HG03025 (cell line): ENCODE results near the gene ACTL8.

Source experiments
- ATAC-seq: cut with Tn5 transposase; IDR thresholded peaks from one replicate; pipeline ENCODE4 v1.9.1; 2021; ENCODE audit warnings: mild to moderate bottlenecking, moderate library complexity; ENCODE audit not compliant: unreplicated experiment, low FRiP score

ACTL8 gene

DNA sequence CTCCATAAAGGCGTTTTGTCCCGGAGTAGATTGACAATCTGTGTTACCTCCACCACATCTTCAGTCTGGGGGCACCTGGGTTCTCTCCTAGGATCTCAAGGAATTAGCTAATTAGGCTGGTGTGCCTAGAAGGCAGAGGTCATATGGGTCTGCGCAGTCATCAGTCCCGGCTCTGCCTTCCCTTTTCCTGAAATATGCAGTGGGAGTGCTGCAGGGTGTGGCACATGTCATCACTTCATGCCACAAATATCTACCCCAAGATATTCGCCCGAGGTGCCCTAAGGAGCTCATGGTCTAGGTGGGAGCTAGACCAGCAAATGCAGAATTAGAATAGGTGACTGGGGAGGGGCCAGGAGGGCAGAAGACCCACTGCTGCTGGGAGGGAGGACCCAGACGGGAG lies 42.9 kb downstream of the ACTL8 start:
- no peak for ATAC-seq

GRCh38 chr1:17798799-17799382 lies 43.8 kb downstream of the ACTL8 start:
- ATAC-seq: no peak

- no peak for ATAC-seq
These were observed 44.5 kb downstream of the ACTL8 start for GRCh38 chr1:17799642-17800041.

GRCh38 chr1:17802164-17802563 lies 47.0 kb downstream of the ACTL8 start:
- no peak for ATAC-seq

GRCh38 chr1:17802945-17803344 lies 47.8 kb downstream of the ACTL8 start:
- no peak for ATAC-seq

DNA sequence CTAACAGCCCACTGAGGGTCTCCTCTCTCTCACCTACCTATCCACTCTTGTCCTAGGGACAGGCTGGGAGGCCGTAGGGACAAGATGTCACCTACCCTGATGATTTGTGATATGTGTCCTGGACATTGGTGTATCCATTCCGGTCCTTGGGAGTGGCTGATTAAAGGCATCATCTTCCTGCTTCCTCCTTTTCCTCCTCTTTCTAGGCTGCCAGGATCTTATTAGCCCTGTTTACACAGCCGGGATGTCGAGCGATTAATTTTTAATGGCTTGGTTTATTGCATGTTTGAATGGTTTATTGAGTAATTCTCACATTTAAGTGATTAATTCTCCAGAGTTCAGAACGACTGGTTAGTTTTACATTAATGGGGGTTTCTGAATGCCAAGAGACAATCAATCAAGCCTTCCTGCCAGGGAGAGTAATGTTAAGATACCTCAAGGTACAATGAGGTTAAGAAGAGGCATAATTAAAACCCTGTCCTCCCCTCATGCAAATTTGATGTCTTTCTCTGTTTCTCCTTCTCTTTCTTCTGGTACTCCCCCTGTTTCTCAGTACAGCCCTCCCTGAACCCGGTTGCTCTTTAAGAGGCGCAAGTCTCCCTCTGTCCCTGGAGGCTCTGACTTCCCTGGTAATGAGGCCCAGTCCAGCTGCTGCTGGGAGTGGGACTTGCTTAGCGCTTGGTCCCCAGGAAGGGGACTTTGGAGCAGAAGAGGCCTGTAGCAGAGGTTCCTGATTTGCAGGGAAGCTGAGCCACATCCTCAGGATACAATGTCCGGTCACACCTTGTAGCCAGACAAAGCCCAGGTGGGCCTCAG lies 50.9 kb downstream of the ACTL8 start:
- no peak for ATAC-seq

DNA sequence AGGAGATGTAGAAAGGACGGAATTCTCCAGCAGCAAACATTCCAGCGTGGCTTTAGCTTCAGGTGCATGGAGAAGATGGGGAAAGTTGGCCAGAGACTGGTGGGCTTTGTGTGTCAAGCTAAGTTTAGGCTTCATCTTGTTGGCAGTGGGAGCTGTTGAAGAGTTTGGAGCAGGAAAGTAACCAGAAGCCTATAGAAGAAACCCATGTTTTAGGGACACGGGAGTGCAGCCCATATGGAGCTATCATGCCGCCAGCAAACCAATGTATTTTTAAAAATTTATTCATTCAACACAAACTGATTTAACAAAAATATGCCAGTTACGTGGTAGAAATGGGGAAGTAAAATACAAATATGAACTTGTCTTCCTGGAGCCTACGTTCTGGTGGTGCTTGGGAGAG lies 53.7 kb downstream of the ACTL8 start:
- ATAC-seq: no peak

GRCh38 chr1:17810668-17811067 lies 55.5 kb downstream of the ACTL8 start:
- ATAC-seq: no peak

DNA sequence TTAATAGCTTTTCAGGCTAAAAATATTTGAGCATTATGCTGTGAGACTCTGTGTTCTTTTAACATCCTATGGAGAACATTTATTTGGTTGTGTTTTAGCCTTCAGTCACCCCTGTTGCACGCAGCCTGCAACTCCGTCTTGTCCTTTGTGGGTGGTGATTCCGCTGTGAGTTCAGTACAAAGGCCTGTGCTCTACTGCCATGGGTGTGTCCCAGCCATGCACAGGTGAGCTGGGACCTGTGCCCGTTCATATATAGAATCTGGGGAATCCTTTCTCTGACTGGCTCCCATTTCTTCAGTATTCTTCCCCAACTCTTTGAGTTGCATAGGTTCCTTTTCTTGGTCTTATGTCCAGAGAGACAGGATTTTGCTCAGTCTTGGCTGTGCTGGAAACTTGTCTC lies 61.4 kb downstream of the ACTL8 start:
- ATAC-seq: no peak

- no peak for ATAC-seq
These were observed 64.1 kb downstream of the ACTL8 start for GRCh38 chr1:17819129-17819802.

DNA sequence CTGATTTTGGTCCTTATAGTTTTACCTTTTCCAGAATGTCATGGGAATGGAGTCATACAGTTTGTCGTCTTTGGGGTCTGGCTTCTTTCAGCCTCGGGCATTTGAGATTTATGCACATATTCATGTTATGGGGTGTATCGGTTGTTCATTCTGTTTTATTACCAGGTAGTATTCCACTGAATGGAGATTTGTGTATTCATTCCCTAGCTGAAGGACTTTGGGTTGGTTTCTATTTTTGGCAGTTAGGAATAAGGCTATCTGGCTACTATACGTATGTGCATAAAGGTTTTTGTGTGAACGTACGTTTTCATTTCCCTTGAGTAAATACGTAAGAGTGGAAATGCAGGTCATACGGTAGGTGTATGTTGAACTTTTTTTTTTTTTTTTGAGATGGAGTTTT lies 65.1 kb downstream of the ACTL8 start:
- no peak for ATAC-seq

DNA sequence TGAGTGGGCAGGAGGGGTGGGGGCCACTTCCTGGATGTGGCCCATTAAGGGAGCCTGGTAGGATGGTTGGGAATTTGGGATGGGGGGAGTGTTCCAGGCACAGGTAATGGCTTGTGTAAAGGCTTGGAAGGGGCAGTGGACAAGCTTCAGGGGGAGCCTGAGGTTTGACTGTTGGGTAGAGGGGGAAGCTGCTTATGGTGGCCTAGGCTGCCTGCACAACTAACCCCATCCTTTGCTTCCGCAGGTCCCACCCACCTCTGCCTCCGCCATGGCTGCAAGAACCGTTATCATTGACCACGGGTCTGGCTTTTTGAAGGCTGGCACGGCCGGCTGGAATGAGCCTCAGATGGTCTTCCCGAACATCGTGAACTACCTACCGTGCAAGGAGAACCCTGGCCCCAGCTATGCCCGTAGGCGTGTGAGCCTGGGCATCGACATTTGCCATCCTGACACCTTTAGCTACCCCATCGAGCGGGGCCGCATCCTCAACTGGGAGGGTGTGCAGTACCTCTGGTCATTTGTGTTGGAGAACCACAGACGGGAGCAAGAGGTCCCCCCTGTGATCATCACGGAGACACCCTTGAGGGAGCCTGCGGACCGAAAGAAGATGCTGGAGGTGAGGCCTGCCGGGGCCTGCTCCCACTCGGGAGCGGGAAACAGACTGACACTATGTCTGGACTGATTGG lies 67.8 kb downstream of the ACTL8 start:
- no peak for ATAC-seq

DNA sequence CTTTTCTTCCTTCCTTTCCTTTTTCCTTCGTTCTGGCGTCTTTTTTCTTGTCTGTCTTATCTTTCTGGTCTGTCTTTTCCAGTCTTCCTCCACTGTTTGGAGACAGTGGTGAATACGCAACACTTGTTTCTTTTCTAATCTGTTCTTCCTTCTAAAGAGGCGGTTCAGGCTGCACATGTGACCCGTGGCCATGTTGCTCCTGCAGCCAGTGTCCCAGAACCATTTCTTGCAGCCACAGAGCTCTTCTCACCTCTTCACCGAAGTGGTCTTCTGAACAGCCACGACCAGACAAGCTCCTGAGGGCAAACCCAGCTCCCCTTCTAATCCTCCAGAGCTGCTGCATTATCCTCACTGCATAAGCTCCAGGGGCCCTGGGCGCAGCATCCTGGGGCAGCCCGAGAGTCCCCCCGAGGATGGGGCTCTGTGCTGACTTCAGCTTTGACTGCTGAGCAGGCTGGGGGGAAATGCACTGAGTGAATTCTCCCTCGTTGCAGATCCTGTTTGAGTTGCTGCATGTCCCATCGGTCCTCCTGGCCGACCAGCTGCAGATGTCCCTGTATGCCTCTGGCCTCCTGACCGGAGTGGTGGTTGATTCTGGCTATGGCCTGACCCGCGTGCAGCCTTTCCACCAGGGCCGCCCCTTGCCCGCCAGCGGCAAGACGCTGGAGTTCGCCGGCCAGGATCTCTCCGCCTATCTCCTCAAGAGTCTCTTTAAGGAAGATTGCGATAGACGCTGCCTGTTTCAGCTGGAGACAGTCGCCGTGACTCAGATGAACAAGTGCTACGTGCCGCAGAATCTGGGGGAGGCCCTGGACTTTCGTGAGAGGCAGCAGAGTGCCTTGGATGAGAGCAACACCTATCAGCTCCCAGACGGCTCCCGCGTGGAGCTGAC lies 70.4 kb downstream of the ACTL8 start:
- no peak for ATAC-seq

GRCh38 chr1:17826165-17826488 lies 71.0 kb downstream of the ACTL8 start:
- no peak for ATAC-seq

DNA sequence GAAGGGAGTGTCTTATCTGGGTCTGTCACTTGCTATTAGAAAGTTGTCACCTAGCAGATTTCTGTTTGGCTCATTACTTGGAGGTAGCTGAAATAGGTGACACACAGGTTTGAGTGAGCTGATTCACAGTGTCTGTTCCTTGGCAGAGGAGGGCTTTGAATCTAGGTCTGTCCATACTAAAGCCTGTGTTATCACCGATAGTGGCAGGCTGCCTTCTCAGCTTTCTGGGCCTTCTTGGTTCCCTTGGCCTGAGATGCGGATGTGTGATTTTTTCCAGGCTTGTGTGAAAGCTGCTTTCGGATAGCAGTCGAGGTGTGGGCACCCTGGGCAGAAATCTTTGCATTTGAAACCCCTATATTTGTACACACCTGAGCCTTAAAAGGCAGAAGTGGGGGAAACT lies 73.9 kb downstream of the ACTL8 start:
- no peak for ATAC-seq

DNA sequence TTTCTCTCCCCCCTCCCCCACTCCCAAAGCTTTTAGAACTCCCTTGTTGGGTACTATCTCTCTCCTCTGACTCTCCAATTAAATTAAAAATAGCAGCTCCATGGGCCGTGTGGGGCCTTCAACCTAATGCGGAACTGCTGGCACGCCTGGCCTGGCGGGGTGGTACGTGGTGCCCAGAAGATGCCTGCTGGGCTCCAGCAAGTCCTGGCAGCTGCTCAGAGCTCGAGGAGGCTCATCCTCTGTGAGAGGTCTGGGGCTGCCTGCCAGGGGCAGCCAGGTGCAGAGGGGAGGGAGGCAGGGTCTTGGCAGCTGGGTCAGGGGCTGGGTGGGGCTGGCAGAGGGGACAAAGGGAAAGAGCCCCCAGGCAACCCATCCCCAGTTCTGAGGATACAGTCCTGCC lies 74.4 kb downstream of the ACTL8 start:
- ATAC-seq: no peak

GRCh38 chr1:17831597-17831996 lies 76.5 kb downstream of the ACTL8 start:
- no peak for ATAC-seq

- no peak for ATAC-seq
These were observed 78.7 kb downstream of the ACTL8 start for GRCh38 chr1:17833661-17834501.

GRCh38 chr1:17834561-17835100 lies 79.5 kb downstream of the ACTL8 start:
- ATAC-seq: no peak
